Uterus (tissue), 2 donors: ENCODE measurements around the gene DIAPH3.

ENCODE experiments used
- CTCF ChIP-seq, 4 experiments: fragments of 200-600 bp in 2 of 4; fragments of 450-650 bp in 2 of 4; sonication (generic) in 2 of 4; IDR thresholded peaks; one replicate each; pipeline ENCODE4 v1.5.1; 2016 to 2019; ENCODE audit warnings: antibody characterized with exemption in 4 of 4, mild to moderate bottlenecking in 2 of 4, moderate library complexity in 1 of 4
- POLR2A ChIP-seq, 2 donors: fragments of 450-650 bp; IDR thresholded peaks; one replicate each; pipeline ENCODE4 v1.6.1; 2016; ENCODE audit warnings: antibody characterized with exemption in 2 of 2, mild to moderate bottlenecking in 1 of 2, moderate library complexity in 1 of 2

- TF ChIP-seq POLR2A (IDR thresholded peaks at IDR 0.05) (no peak), CTCF (IDR thresholded peaks at IDR 0.05) (no peak)
Observed at GRCh38 chr13:60028021-60028420, 135.7 kb downstream of the DIAPH3 start.
